ENCODE results near the gene MIS18BP1. TPM values are rescaled to one million over a fixed set of nuclear protein-coding genes. Genes with fewer than 3 reads are reported as not detected.
"Not testable (repeated sequence)": the region's sequence is repeated elsewhere in the genome, so short reads cannot be mapped to it uniquely, and the experiment has no call there.

The MIS18BP1 gene
- total RNA-seq, 1 experiment from 2014 or later = 21.1 TPM

DNA sequence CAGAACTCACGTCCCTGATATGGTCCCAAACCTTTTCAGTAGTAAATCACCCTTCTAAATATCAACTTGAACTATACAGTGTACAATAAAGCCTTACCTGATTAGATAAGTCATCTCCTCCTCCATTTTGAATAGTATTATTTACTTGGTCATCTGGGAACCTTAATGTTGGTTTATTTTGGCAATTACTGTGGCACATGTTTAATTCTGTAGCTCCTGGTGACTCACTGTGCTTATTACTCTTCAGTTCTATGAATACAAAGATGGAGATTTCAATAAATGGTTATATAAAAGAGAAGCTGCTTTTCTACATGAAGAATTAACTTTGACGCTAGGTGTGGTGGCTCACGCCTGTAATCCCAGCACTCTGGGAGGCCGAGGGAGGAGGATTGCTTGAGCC is 25.4 kb downstream of the MIS18BP1 start:
- POLR2A ChIA-PET = no interaction called here
- TF ChIP-seq, protein P1, sequence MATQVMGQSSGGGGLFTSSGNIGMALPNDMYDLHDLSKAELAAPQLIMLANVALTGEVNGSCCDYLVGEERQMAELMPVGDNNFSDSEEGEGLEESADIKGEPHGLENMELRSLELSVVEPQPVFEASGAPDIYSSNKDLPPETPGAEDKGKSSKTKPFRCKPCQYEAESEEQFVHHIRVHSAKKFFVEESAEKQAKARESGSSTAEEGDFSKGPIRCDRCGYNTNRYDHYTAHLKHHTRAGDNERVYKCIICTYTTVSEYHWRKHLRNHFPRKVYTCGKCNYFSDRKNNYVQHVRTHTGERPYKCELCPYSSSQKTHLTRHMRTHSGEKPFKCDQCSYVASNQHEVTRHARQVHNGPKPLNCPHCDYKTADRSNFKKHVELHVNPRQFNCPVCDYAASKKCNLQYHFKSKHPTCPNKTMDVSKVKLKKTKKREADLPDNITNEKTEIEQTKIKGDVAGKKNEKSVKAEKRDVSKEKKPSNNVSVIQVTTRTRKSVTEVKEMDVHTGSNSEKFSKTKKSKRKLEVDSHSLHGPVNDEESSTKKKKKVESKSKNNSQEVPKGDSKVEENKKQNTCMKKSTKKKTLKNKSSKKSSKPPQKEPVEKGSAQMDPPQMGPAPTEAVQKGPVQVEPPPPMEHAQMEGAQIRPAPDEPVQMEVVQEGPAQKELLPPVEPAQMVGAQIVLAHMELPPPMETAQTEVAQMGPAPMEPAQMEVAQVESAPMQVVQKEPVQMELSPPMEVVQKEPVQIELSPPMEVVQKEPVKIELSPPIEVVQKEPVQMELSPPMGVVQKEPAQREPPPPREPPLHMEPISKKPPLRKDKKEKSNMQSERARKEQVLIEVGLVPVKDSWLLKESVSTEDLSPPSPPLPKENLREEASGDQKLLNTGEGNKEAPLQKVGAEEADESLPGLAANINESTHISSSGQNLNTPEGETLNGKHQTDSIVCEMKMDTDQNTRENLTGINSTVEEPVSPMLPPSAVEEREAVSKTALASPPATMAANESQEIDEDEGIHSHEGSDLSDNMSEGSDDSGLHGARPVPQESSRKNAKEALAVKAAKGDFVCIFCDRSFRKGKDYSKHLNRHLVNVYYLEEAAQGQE (IDR thresholded peaks at IDR 0.05; ENCODE audit: insufficient read depth in 1 of 2, low read depth in 2 of 2, low read length in 1 of 2) = no peak
- no peak for TF ChIP-seq TCF7L2 (IDR thresholded peaks at IDR 0.05; ENCODE audit: low read depth, low read length)
- TF ChIP-seq, protein P2, sequence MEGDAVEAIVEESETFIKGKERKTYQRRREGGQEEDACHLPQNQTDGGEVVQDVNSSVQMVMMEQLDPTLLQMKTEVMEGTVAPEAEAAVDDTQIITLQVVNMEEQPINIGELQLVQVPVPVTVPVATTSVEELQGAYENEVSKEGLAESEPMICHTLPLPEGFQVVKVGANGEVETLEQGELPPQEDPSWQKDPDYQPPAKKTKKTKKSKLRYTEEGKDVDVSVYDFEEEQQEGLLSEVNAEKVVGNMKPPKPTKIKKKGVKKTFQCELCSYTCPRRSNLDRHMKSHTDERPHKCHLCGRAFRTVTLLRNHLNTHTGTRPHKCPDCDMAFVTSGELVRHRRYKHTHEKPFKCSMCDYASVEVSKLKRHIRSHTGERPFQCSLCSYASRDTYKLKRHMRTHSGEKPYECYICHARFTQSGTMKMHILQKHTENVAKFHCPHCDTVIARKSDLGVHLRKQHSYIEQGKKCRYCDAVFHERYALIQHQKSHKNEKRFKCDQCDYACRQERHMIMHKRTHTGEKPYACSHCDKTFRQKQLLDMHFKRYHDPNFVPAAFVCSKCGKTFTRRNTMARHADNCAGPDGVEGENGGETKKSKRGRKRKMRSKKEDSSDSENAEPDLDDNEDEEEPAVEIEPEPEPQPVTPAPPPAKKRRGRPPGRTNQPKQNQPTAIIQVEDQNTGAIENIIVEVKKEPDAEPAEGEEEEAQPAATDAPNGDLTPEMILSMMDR (IDR thresholded peaks at IDR 0.05) = no peak
- TF ChIP-seq POLR2AphosphoS5 (IDR thresholded peaks at IDR 0.05; ENCODE audit: low read depth, low read length) = no peak
- no peak for TF ChIP-seq SIN3A (IDR thresholded peaks at IDR 0.05; ENCODE audit: borderline replicate concordance, insufficient read depth, low read depth, low read length)
- Histone ChIP-seq H3K27me3 (ENCODE audit: control insufficient read depth, insufficient read depth, low read length) (no peaks in the 10 kb centered on the region), H3K9me3 (ENCODE audit: control insufficient read depth, insufficient read depth, low read depth, low read length) (no peaks in the 10 kb centered on the region), H3K4me1 (ENCODE audit: control insufficient read depth, insufficient read depth, low read length) (no peaks in the 10 kb centered on the region), H3K27ac (ENCODE audit: low read length) (no peak overlapping the region), H3K36me3 (ENCODE audit: control insufficient read depth, insufficient read depth, low read length) (peaks cover 5% of the 10 kb centered on the region; the same call in 1 of the 2 replicates), H3K4me3 (ENCODE audit: low read depth in 2 of 2, low read length in 2 of 2) (no peak overlapping the region)
- ATAC-seq = no peak
- in situ Hi-C loops (cut with HindIII; ENCODE audit: low pct_unique_long_range_greater_than_20kb, low sequenced_read_pairs) = no loop called here
- BruUV-seq (replicated peaks) = no TSS peak
- intact Hi-C loops (cut with micrococcal nuclease; ENCODE audit: unreplicated experiment) = no loop called here
- DNase-seq (ENCODE audit: low read depth, low spot score) = no peak
- CTCF ChIA-PET = no interaction called here

DNA sequence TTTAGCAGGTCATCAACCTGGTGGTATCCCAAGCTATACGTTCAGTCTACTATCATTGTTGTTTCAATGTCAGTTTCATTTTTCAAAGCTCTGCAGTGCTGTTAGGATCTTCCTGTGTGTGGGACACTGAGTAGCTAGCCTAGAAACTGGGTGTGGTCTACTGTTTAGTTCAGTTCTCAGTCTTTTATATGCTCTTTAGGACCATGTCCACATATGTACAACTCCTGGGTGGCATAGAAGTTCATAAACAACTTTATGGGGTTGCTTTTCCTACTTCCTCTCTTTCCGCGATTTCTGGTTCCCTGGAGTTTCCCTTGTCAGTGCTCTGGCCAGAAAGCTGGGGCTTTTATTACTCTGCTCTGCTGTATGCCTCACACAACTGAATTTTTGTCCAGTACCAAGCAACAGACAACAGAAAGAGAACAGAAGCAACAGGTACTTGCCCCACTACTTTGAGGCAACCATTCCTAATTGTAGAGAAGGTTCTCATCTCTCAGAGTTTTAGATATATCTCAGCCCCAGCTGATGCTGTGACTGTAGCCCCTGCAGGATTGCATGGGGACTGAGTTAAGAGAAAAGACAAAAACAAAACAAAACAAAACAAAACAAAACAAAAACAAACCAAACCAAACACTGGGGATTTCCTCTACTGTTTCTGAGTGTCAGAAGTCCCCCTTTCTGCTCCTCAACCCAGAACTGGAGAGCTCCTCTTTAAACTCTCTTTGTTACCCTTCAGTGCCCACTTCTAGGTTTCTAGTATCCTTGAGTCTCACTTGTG is 30.3 kb downstream of the MIS18BP1 start:
- no peak overlapping the region for H3K4me3 ChIP-seq (ENCODE audit: low read depth in 2 of 2, low read length in 2 of 2)
- ChIA-PET POLR2A (no interaction called here), CTCF (no interaction called here)
- no peaks in the 10 kb centered on the region for H3K9me3 ChIP-seq (ENCODE audit: control insufficient read depth, insufficient read depth, low read depth, low read length)
- no TSS peak for BruUV-seq (replicated peaks)
- ATAC-seq (no peak), DNase-seq (ENCODE audit: low read depth, low spot score) (no peak)
- H3K27me3 ChIP-seq (ENCODE audit: control insufficient read depth, insufficient read depth, low read length) = no peaks in the 10 kb centered on the region
- no peak overlapping the region for H3K27ac ChIP-seq (ENCODE audit: low read length)
- intact Hi-C loops (cut with micrococcal nuclease; ENCODE audit: unreplicated experiment) (no loop called here), in situ Hi-C loops (cut with HindIII; ENCODE audit: low pct_unique_long_range_greater_than_20kb, low sequenced_read_pairs) (no loop called here)
- TF ChIP-seq, protein P1 (IDR thresholded peaks at IDR 0.05; ENCODE audit: insufficient read depth in 1 of 2, low read depth in 2 of 2, low read length in 1 of 2) = no peak
- TF ChIP-seq SIN3A (IDR thresholded peaks at IDR 0.05; ENCODE audit: borderline replicate concordance, insufficient read depth, low read depth, low read length) (no peak), TCF7L2 (IDR thresholded peaks at IDR 0.05; ENCODE audit: low read depth, low read length) (no peak), POLR2AphosphoS5 (IDR thresholded peaks at IDR 0.05; ENCODE audit: low read depth, low read length) (no peak)
- TF ChIP-seq, protein P2 (IDR thresholded peaks at IDR 0.05) = no peak
- no peaks in the 10 kb centered on the region for H3K4me1 ChIP-seq (ENCODE audit: control insufficient read depth, insufficient read depth, low read length)
- H3K36me3 ChIP-seq (ENCODE audit: control insufficient read depth, insufficient read depth, low read length) = peaks cover 3% of the 10 kb centered on the region; the same call in 1 of the 2 replicates

DNA sequence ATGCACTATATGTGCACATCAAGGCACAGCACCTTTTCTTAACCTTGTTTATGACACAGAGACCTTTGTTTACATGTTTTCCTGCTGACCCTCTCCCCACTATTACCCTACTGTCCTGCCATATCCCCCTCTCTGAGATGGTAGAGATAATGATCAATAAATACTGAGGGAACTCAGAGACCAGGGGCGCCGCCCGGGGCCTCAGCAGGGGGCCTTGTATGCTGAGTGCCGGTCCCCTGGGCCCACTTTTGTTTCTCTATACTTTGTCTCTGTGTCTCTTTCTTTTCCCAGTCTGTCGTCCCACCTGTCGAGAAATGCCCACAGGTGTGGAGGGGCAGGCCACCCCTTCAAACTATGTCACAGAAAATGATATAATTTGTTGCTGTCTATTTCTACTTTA is 38.7 kb downstream of the MIS18BP1 start:
- POLR2A ChIA-PET; in situ Hi-C loops (cut with HindIII; ENCODE audit: low pct_unique_long_range_greater_than_20kb, low sequenced_read_pairs); H3K4me3 ChIP-seq (ENCODE audit: low read depth in 2 of 2, low read length in 2 of 2); H3K4me1 ChIP-seq (ENCODE audit: control insufficient read depth, insufficient read depth, low read length); intact Hi-C loops (cut with micrococcal nuclease; ENCODE audit: unreplicated experiment); H3K27me3 ChIP-seq (ENCODE audit: control insufficient read depth, insufficient read depth, low read length); BruUV-seq (replicated peaks); DNase-seq (ENCODE audit: low read depth, low spot score); CTCF ChIA-PET; H3K36me3 ChIP-seq (ENCODE audit: control insufficient read depth, insufficient read depth, low read length); ATAC-seq; H3K9me3 ChIP-seq (ENCODE audit: control insufficient read depth, insufficient read depth, low read depth, low read length); H3K27ac ChIP-seq (ENCODE audit: low read length): not testable (repeated sequence)
